Measurements from ENCODE around the gene MRPS27. TPM values are rescaled to one million over a fixed set of nuclear protein-coding genes. Genes with fewer than 3 reads are reported as not detected.

MRPS27 gene
- total and polyA plus RNA-seq, 2 of the 13 experiments (the other 11 are each of a cell fraction or from before 2014, with no cell fraction given) = 71.8 to 115 TPM

DNA sequence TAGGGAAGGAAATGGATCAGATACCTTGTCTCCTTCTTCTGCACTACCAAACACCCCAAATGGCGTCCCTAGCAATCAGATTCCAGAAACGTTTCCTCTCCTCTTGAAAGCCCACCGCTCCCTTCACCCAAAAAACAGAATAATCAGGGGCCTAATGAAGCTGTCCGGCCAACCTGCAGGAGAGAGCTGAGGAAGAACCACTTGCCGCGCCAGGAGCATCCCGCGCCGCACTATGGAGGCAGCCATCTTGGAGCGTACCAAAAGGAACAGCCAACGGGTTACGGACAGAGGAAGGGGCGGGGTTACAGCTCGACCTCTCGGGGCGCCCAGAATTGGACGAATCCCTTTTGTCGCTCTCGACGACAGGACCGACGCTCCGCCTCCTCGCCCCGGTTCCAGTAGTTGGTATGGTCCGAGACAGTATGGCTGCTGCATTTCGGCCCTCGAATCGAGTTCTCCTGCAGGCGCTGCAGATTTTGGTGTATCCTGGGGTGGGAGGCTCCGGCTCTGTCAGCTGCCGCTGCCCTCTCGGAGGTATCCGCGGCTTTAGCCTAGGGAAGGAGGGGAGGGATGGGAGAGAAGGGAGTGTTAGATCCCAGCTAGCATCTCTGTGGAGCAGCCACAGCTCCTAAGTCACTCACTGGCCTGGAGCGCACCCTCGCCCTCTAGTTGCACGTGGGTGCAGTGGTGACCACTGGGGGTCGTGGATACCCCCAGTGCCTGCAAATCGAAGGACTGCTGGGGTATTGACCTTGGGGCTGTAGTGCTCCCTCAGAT, at the start of gene MRPS27, which contains the start of gene PTCD2 (continued):
- TF ChIP-seq ARID5B (CRISPR knock-in tag; IDR thresholded peaks at IDR 0.05) = peak; percentile 21; the same call in 1 of the 2 replicates
- peak; percentile 96 for TF ChIP-seq NR2C2 (CRISPR knock-in tag; IDR thresholded peaks at IDR 0.05; ENCODE audit: borderline replicate concordance)
- TF ChIP-seq, protein P1, sequence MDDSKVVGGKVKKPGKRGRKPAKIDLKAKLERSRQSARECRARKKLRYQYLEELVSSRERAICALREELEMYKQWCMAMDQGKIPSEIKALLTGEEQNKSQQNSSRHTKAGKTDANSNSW (CRISPR knock-in tag; IDR thresholded peaks at IDR 0.05; ENCODE audit: borderline replicate concordance) = peak; percentile 76; the same call in 1 of the 2 replicates
- no peak for TF ChIP-seq MAZ (IDR thresholded peaks at IDR 0.05; ENCODE audit: borderline replicate concordance, low read depth, low read length)
- peak; percentile 44 for TF ChIP-seq MAZ (CRISPR knock-in tag; IDR thresholded peaks at IDR 0.05; ENCODE audit: low read depth)
- TF ChIP-seq ZNF780A (CRISPR knock-in tag; IDR thresholded peaks at IDR 0.05) = no peak; the same call in 1 of the 2 replicates
- no peak for TF ChIP-seq ZSCAN31 (CRISPR knock-in tag; IDR thresholded peaks at IDR 0.05; ENCODE audit: low read depth)
- no peak for TF ChIP-seq PHF5A (CRISPR knock-in tag; IDR thresholded peaks at IDR 0.05; ENCODE audit: low read depth, unreplicated experiment)
- TF ChIP-seq SALL2 (CRISPR knock-in tag; IDR thresholded peaks at IDR 0.05) = peak; percentile 66; the same call in 1 of the 2 replicates
- no peak for TF ChIP-seq ZSCAN9 (CRISPR knock-in tag; IDR thresholded peaks at IDR 0.05; ENCODE audit: borderline replicate concordance)
- TF ChIP-seq, protein P2, sequence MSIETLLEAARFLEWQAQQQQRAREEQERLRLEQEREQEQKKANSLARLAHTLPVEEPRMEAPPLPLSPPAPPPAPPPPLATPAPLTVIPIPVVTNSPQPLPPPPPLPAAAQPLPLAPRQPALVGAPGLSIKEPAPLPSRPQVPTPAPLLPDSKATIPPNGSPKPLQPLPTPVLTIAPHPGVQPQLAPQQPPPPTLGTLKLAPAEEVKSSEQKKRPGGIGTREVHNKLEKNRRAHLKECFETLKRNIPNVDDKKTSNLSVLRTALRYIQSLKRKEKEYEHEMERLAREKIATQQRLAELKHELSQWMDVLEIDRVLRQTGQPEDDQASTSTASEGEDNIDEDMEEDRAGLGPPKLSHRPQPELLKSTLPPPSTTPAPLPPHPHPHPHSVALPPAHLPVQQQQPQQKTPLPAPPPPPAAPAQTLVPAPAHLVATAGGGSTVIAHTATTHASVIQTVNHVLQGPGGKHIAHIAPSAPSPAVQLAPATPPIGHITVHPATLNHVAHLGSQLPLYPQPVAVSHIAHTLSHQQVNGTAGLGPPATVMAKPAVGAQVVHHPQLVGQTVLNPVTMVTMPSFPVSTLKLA (IDR thresholded peaks at IDR 0.05) = no peak
- peak; percentile 47; the same call in 1 of the 2 replicates for TF ChIP-seq ZNF253 (CRISPR knock-in tag; IDR thresholded peaks at IDR 0.05; ENCODE audit: borderline replicate concordance)
- TF ChIP-seq MXD4 (CRISPR knock-in tag; IDR thresholded peaks at IDR 0.05) = peak; percentile 64; the same call in 1 of the 2 replicates
- TF ChIP-seq, protein P3, sequence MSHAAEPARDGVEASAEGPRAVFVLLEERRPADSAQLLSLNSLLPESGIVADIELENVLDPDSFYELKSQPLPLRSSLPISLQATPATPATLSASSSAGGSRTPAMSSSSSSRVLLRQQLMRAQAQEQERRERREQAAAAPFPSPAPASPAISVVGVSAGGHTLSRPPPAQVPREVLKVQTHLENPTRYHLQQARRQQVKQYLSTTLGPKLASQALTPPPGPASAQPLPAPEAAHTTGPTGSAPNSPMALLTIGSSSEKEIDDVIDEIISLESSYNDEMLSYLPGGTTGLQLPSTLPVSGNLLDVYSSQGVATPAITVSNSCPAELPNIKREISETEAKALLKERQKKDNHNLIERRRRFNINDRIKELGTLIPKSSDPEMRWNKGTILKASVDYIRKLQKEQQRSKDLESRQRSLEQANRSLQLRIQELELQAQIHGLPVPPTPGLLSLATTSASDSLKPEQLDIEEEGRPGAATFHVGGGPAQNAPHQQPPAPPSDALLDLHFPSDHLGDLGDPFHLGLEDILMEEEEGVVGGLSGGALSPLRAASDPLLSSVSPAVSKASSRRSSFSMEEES (CRISPR knock-in tag; IDR thresholded peaks at IDR 0.05) = no peak
- TF ChIP-seq TRIM22 (IDR thresholded peaks at IDR 0.05) = no peak
- TF ChIP-seq USF2 (IDR thresholded peaks at IDR 0.05; ENCODE audit: low read depth, low read length) = peak; percentile 8; the same call in 1 of the 2 replicates
- no peak for TF ChIP-seq USF2 (CRISPR knock-in tag; IDR thresholded peaks at IDR 0.05; ENCODE audit: borderline replicate concordance)
- TF ChIP-seq TSC22D2 (CRISPR knock-in tag; IDR thresholded peaks at IDR 0.05; ENCODE audit: borderline replicate concordance) = peak; percentile 60; the same call in 1 of the 2 replicates

Data from HepG2 (cell line).